PC-9 (cell line): ENCODE data around the gene TBC1D14. TPM values are rescaled to one million over a fixed set of nuclear protein-coding genes. Genes with fewer than 3 reads are reported as not detected.

Experiments used
- BruUV-seq: library from RNA; stranded (reverse); fragments of 400-500 nt; replicated peaks from 2 replicates; lab custom pipeline; 2021; lab: Mats Ljungman, UMichigan
- CTCF ChIA-PET: fragments of 300-600 bp; sonication (Branson Sonifier 250); formaldehyde crosslinking; loops from one replicate; lab custom pipeline; 2022; ENCODE audit warnings: antibody characterized with exemption; lab: Charles Lee
- POLR2A ChIA-PET: fragments of 300-600 bp; sonication (Branson Sonifier 250); formaldehyde crosslinking; loops from one replicate; lab custom pipeline; 2022; ENCODE audit warnings: antibody characterized with exemption; ENCODE audit not compliant: unreplicated experiment; lab: Charles Lee
- DNase-seq, 2 experiments: peaks; one replicate each; pipeline versions ENCODE4 v3.0.0 to v3.0.0-alpha.2; 2015 to 2022; ENCODE audit warnings: mixed read lengths in 1 of 2
- H2AFZ ChIP-seq: fragments of 200-600 bp; sonication (generic); 2 replicates; pipeline ENCODE4 v1.8.1; 2017; ENCODE audit warnings: antibody characterized with exemption
- H3F3A ChIP-seq: fragments of 200-600 bp; sonication (generic); 2 replicates; pipeline ENCODE4 v1.8.1; 2017; ENCODE audit warnings: antibody characterized with exemption, mild to moderate bottlenecking, low read depth; ENCODE audit not compliant: insufficient read depth
- H3K27ac ChIP-seq: fragments of 200-600 bp; sonication (generic); 2 replicates; pipeline ENCODE4 v1.6.1; 2016; ENCODE audit warnings: mixed run types
- H3K27me3 ChIP-seq: fragments of 200-600 bp; sonication (generic); 2 replicates; pipeline ENCODE4 v1.6.1; 2016; ENCODE audit warnings: low read depth, mixed run types; ENCODE audit not compliant: insufficient read depth
- H3K36me3 ChIP-seq: fragments of 200-600 bp; sonication (generic); 2 replicates; pipeline ENCODE4 v1.6.1; 2016; ENCODE audit warnings: low read depth, mixed run types
- H3K4me1 ChIP-seq: fragments of 200-600 bp; sonication (generic); replicated peaks from 2 replicates; pipeline ENCODE4 v1.6.1; 2016; ENCODE audit warnings: mixed run types; ENCODE audit not compliant: insufficient read depth
- H3K4me2 ChIP-seq: fragments of 200-600 bp; sonication (generic); 2 replicates; pipeline ENCODE4 v1.6.1; 2017; ENCODE audit warnings: mixed run types
- H3K4me3 ChIP-seq: fragments of 200-600 bp; sonication (generic); 2 replicates; pipeline ENCODE4 v1.6.1; 2016; ENCODE audit warnings: mixed run types
- H3K79me2 ChIP-seq: fragments of 200-600 bp; sonication (generic); 2 replicates; pipeline ENCODE4 v1.6.1; 2017; ENCODE audit warnings: low read depth, mixed run types
- H3K9me2 ChIP-seq: fragments of 200-600 bp; sonication (generic); 2 replicates; pipeline ENCODE4 v1.8.1; 2017; ENCODE audit warnings: mild to moderate bottlenecking; ENCODE audit not compliant: insufficient read depth
- H3K9me3 ChIP-seq: fragments of 200-600 bp; sonication (generic); 2 replicates; pipeline ENCODE4 v1.8.1; 2016; ENCODE audit warnings: low read depth; ENCODE audit not compliant: insufficient read depth
- H4K20me1 ChIP-seq: fragments of 200-600 bp; sonication (generic); 2 replicates; pipeline ENCODE4 v1.8.1; 2017; ENCODE audit not compliant: insufficient read depth
- CTCF ChIP-seq: fragments of 200-600 bp; sonication (generic); conservative IDR thresholded peaks from 2 replicates; pipeline ENCODE4 v1.6.1; 2017; ENCODE audit warnings: mixed run types, antibody characterized with exemption, mild to moderate bottlenecking, moderate library complexity
- EZH2 ChIP-seq: fragments of 200-600 bp; sonication (generic); IDR thresholded peaks from 2 replicates; pipeline ENCODE4 v1.8.0; 2017; ENCODE audit warnings: antibody characterized with exemption, low read depth
- intact Hi-C: fragments of 100-400 bp; cut with micrococcal nuclease; formaldehyde crosslinking; loops from one replicate; pipeline ENCODE4 v1.10.0; 2022; ENCODE audit not compliant: unreplicated experiment
- total RNA-seq: library from RNA; stranded (reverse); gene quantifications from 2 replicates; pipeline ENCODE4 v1.2.3, GENCODE V29; 2021

Gene TBC1D14
- total RNA-seq, 1 experiment from 2014 or later: 46.2 TPM

DNA sequence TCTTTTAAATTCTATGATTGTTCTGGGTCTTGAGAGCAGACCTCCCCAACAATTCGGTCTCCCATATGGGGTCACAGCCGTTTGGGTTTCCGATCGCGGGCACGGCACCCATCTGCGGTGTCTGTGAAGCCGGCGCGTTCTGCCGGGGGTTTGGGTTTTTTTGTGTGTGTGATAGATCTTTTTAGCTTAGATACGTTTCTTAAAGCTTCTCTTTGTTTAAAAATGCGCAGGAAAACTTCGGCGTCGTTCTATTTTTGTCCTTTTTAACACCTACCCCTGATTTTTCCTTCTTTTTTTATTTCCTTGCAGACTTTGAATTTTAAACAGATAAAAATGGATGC is 34.2 kb downstream of the TBC1D14 start:
- intact Hi-C loops: loop anchor here (5.0 kb wide), 1 partner anchor 43 kb away; no protein-coding TSS in a partner anchor
- H3K36me3 ChIP-seq: no peaks in the 10 kb centered on the region
- no peak for TF ChIP-seq CTCF
- TF ChIP-seq EZH2: no peak
- H3K4me2 ChIP-seq: no peak overlapping the region
- no TSS peak for BruUV-seq
- H3K4me1 ChIP-seq: peaks cover 39% of the 10 kb centered on the region
- no peaks in the 10 kb centered on the region for H4K20me1 ChIP-seq
- peaks cover 16% of the 10 kb centered on the region; the same call in 1 of the 2 replicates for H3K79me2 ChIP-seq
- H3K27ac ChIP-seq: peak overlapping the region; percentile 94; the same call in 1 of the 2 replicates
- CTCF ChIA-PET: interaction anchor here (0.6 kb wide), 1 partner anchor 9 kb away, joined by 3 read pairs; no protein-coding TSS in a partner anchor
- H3K4me3 ChIP-seq: no peak overlapping the region
- no peak for DNase-seq
- no peaks in the 10 kb centered on the region for H3K9me2 ChIP-seq
- H3F3A ChIP-seq: peaks cover 33% of the 10 kb centered on the region
- POLR2A ChIA-PET: interaction anchor here (0.6 kb wide), 3 partner anchors 29 to 125 kb away, joined by 4 to 7 read pairs (median 4); no protein-coding TSS in a partner anchor
- H3K27me3 ChIP-seq: no peaks in the 10 kb centered on the region
- H2AFZ ChIP-seq: no peak overlapping the region
- H3K9me3 ChIP-seq: no peaks in the 10 kb centered on the region

- POLR2A ChIA-PET: no interaction called here
Measured at GRCh38 chr4:6944301-6945051, 34.9 kb downstream of the TBC1D14 start.

DNA sequence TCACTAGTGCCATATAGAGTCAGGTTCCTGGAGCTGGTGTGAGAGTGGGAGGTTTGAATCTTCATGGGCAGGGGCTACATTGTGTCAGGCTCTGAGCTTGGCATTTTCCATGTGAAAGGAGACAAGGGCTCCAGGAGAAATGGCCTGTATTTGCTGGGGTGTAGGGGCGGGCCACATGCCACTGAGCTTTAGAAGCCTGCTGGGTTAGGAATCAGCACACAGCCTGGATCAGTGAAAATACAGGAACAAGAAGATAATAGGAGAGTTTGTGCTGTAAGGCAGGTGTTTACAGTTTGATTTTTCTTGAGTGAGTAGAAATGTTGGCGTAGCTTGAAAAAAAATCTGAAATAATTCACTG is 35.4 kb downstream of the TBC1D14 start:
- no TSS peak for BruUV-seq
- H4K20me1 ChIP-seq: no peaks in the 10 kb centered on the region
- no peak for TF ChIP-seq EZH2
- TF ChIP-seq CTCF: no peak
- no peak overlapping the region for H3K4me3 ChIP-seq
- intact Hi-C loops: no loop called here
- H3K9me3 ChIP-seq: no peaks in the 10 kb centered on the region
- H3F3A ChIP-seq: peaks cover 33% of the 10 kb centered on the region
- POLR2A ChIA-PET: no interaction called here
- CTCF ChIA-PET: no interaction called here
- H3K9me2 ChIP-seq: no peaks in the 10 kb centered on the region
- no peak overlapping the region for H2AFZ ChIP-seq
- no peaks in the 10 kb centered on the region for H3K36me3 ChIP-seq
- peaks cover 15% of the 10 kb centered on the region; the same call in 1 of the 2 replicates for H3K79me2 ChIP-seq
- no peaks in the 10 kb centered on the region for H3K27me3 ChIP-seq
- H3K4me1 ChIP-seq: peaks cover 36% of the 10 kb centered on the region
- no peak for DNase-seq
- no peak overlapping the region for H3K27ac ChIP-seq
- no peak overlapping the region for H3K4me2 ChIP-seq

More at GRCh38 chr4:6944301-6945051, 34.9 kb downstream of the TBC1D14 start:
- H3K79me2 ChIP-seq: peaks cover 16% of the 10 kb centered on the region; the same call in 1 of the 2 replicates
- H3K4me1 ChIP-seq: peaks cover 39% of the 10 kb centered on the region
- no peak for DNase-seq
- CTCF ChIA-PET: no interaction called here
- H2AFZ ChIP-seq: no peak overlapping the region
- BruUV-seq: no TSS peak
- no peaks in the 10 kb centered on the region for H4K20me1 ChIP-seq
- no peaks in the 10 kb centered on the region for H3K9me3 ChIP-seq
- no peaks in the 10 kb centered on the region for H3K27me3 ChIP-seq
- no peaks in the 10 kb centered on the region for H3K36me3 ChIP-seq
- no peak overlapping the region for H3K27ac ChIP-seq
- H3F3A ChIP-seq: peaks cover 33% of the 10 kb centered on the region
- TF ChIP-seq CTCF (no peak), EZH2 (no peak)
- no peak overlapping the region for H3K4me3 ChIP-seq
- H3K4me2 ChIP-seq: no peak overlapping the region
- intact Hi-C loops: loop anchor here (5.0 kb wide), 1 partner anchor 43 kb away; no protein-coding TSS in a partner anchor
- no peaks in the 10 kb centered on the region for H3K9me2 ChIP-seq
